NCI-H446 (cell line): Measurements from ENCODE around the gene SRSF1.
A peak's percentile ranks its signal among the peaks of the same experiment; 100 is the strongest.
"Not testable (repeated sequence)": the region's sequence is repeated elsewhere in the genome, so short reads cannot be mapped to it uniquely, and the experiment has no call there.

Experiments used
- DNase-seq, 2 experiments: peaks; one replicate each; lab custom pipeline; 2025; lab: John Stamatoyannopoulos, UW

The SRSF1 gene

GRCh38 chr17:58006924-58007780 lies at the start of gene SRSF1:
Gene SRSF1 (minus strand): TSS chr17:58007246. CDS start chr17:58007137, 109 bp downstream.
- DNase-seq, result peak; percentile 96 to 99

GRCh38 chr17:58056476-58056875 lies 49.4 kb upstream of the SRSF1 start:
- no peak for DNase-seq

GRCh38 chr17:58054641-58055040 lies 47.6 kb upstream of the SRSF1 start:
- no peak for DNase-seq

- DNase-seq, result no peak
Observed at GRCh38 chr17:58052945-58053715, 46.1 kb upstream of the SRSF1 start.

- DNase-seq, result no peak
Observed at GRCh38 chr17:58052407-58052806, 45.4 kb upstream of the SRSF1 start.

DNA sequence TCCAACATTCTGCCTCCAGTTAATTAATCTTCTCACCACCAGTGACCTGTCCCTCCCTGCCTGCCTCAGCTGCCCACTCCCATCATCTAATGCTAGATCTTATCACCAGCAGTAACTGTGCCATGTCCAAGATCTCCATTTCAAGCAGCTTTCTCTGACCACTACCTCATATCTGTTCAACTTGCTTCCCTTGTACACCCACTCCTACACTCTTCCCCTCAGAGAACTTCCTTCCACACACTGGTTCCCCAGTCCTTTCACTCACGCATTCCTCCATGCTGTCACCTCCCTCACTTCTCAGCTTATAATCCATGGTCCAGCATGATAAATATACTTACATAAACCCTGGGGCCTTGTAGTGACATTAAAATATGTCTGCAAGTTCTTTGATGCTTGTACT lies 44.4 kb upstream of the SRSF1 start:
- no peak for DNase-seq

DNA sequence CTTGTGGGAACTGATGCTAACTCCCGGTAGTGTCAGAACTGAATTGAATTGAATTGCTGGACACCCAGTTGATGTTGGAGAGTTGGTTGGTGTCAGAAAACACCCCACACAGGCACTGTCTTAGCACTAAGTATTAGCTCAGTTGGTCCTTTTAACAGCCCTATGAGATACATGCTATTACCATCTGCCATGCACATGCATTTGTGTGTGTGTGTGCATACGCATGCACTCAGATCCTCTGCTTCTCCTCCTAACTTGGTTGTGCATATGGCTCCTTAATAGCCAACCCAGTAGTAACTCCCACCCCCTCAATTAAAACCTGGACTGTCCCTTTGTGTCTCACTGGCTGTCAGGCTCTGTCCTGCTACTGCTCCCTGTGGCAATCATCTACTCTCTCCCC lies 43.9 kb upstream of the SRSF1 start:
- no peak for DNase-seq

DNA sequence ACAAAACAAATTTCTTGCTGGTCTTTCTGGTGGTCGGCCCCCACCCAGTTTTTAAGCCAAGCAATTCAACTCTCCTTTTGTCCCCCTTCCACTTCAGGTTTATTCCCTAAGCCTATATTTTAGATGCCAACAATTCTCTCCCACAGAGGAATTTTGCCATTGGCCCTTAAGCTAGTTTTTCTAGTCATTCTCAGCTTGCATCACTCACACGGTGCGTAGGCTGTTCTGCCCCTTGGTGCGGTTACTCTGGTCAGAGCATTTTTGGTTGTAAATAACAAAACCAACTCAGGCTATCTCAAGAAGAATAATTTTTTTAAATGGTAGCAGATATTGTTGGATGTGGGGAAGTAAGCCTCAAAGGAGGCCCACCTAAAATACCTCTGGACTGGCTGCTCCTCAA lies 42.5 kb upstream of the SRSF1 start:
- DNase-seq, result no peak

- peak in 1 of 2 experiments; percentile 23 for DNase-seq
Observed at GRCh38 chr17:58047376-58048150, 40.5 kb upstream of the SRSF1 start.

GRCh38 chr17:58046239-58047094 lies 39.4 kb upstream of the SRSF1 start:
- peak; percentile 10 to 60 for DNase-seq

DNA sequence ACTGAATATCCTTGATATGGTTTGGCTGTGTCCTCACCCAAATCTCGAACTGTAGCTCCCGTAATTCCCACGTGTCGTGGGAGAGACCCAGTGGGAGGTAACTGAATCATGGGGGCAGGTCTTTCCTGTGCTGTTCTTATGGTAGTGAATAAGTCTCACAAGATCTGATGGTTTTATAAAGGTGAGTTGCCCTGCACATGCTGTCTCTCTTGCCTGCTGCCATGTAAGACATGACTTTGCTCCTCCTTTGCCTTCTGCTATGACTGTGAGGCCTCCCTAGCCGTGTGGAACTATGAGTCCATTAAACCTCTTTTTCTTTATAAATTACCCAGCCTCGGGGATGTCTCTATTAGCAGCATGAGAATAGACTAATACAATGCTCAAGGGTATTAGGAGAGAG lies 37.2 kb upstream of the SRSF1 start:
- DNase-seq, result not testable (repeated sequence)

DNA sequence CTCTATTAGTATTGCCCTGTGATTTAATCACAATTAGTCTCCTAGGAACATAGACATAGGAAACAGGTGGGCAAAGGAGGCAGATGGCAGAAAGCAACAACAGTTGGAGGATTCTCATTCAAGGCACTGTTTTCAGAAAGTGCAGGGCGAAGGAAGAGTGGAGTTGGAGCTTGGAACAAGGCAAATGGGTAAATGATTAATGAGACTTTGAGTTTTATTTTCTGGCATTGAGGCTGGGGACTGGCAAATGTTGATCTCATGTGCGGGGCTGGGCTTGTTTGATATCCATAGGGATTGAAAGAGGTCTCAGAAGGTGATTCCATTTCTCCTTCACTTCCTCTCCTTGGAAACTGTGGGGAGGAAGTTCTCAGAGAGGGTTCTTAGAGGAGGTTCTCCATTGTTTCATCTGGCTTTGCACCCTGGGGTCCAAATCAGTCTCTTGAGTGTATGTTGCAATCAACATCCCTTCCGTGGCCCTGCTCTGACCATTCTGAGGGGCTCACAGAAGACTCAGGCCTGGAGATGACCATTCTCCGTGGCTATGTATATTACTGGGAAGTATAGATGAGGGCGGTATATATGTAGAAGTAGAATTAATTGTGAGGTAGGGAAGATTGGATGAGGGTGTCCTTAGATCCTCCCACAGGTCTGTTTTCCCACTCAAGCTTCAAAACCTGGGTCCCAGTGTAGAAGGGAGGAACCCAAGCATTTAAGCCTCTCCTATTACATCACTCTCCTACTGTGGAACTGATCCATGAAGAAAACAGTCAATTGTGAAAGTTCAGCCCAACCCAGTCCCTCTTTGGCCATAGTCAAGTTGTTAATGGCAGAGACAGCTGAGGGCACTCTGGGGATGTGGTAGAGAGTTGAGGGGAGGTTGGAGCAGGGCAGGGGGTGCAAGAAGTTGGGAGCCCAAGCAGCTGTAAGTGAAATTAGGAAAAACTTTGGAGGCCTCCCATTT lies 36.5 kb upstream of the SRSF1 start:
- DNase-seq, result no peak

GRCh38 chr17:58041161-58041560 lies 34.1 kb upstream of the SRSF1 start:
- no peak for DNase-seq

DNA sequence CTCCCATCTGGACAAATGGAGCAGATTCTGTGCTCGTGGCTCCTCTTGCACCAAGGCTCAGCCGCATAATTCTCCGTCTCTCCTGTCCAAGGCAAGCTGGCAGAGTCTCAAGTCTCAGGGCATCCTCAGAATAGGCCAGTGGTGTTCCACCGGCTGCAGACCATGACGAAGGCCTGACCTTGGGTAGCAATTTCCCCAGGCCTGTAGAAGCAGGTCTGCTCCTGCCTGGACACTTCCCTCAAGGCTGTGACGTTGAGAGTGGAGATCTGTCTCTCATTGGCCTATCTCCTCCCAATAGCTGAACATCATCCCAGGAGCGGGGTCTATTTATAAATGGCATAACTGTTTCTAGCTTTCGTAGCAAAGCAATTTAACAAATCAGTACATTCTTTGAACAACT lies 33.3 kb upstream of the SRSF1 start:
- no peak for DNase-seq

DNA sequence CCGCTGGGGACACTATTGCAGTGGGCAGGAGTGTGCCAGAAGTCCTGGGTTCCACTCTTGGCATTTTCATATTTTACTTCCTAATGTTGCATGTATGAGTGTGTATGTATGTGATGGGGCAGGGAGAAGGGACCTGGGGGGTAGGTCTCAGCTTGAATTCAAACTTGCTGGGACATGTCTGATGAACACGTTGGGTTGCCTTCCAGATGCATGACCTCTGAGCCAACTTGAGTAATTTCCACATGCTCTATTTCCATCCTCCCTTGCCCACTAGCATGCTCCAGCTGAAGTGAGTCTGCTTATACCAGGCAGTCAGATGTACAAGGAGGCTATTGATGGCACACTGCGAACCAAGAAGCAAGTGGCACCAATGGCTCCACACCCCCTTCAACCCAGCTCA lies 32.9 kb upstream of the SRSF1 start:
- no peak for DNase-seq

DNA sequence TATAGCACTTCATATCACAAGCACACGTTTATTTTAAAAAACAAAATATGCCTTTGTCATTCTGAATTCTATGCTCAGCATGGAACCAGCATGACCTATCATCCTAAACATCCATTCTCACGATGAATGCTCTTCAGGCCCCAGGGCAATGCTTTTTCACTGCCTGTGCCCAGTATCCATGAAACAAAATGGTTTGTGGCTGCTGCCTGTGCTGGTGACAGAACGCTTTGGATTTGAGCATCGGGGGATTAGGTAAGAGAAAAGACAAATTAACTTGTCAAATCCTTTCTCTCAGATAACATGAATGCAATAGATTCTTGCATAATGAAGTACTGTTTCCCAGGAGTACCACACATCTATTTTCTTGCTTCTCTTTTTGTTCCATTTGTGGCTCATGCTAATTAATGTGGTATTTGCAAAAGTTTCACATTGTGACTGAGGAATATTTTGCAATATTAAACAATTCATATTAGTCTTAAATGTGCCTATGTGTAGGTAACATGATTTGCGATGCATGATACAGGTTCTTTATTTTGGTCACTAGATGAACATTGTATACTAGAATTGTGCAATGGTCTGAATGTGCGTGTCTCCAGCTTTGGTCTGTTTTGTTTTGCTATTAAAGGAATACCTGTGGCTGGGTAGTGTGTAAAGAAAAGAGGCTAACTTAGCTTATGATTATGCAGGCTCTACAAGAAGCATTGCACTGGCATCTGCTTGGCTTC lies 25.8 kb upstream of the SRSF1 start:
- no peak for DNase-seq

DNA sequence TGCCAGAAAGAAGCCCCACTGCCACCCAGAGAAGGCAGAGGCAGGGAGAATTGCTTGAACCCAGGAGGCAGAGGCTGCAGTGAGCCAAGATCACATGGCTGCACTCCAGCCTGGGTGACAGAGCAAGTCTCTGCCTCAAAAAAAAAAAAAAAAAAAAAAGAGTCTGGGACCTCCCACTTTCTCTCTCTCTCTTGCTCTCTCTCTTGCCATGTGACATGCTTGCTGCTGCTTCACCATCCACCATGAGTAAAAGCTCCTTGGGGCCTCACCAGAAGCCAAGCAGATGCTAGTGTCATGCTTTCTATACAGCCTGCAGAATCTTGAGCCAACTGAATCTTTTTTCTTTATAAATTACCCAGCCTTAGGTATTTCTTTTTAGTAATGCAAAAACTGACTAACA lies 21.5 kb upstream of the SRSF1 start:
- no peak for DNase-seq

GRCh38 chr17:58020401-58020800 lies 13.4 kb upstream of the SRSF1 start:
- DNase-seq, result no peak

- DNase-seq, result no peak
Observed at GRCh38 chr17:58019521-58019920, 12.5 kb upstream of the SRSF1 start.

- no peak for DNase-seq
Observed at GRCh38 chr17:58019039-58019438, 12.0 kb upstream of the SRSF1 start.
